ENCODE data around the gene FGD4.
"Not testable (repeated sequence)": the region's sequence is repeated elsewhere in the genome, so short reads cannot be mapped to it uniquely, and the experiment has no call there.

FGD4 gene

DNA sequence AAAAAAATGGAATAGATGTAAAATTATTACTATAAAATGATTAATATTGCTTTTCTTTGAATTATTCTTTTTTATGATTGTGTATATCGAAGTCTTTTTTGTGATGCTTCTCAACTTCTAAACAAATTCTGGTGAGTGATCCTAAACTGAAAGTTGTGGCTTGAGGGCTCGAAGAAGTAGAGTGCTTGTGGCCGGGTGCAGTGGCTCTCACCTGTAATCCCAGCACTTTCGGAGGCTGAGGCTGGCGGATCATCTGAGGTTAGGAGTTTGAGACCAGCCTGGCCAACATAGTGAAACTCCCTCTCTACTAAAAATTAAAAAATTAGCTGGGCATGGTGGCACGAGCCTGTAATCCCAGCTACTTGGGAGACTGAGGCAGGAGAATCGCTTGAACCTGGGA lies 112.6 kb downstream of the FGD4 start:
- not testable (repeated sequence) for H3K36me3 ChIP-seq (ENCODE audit: insufficient read depth, low read length); H3K4me3 ChIP-seq (ENCODE audit: low read length); H2AFZ ChIP-seq (ENCODE audit: low read depth, low read length); H3K4me1 ChIP-seq (ENCODE audit: insufficient read depth, low read length); H3K9me3 ChIP-seq (ENCODE audit: low read length); H3K27me3 ChIP-seq (ENCODE audit: insufficient read depth, low read length)

DNA sequence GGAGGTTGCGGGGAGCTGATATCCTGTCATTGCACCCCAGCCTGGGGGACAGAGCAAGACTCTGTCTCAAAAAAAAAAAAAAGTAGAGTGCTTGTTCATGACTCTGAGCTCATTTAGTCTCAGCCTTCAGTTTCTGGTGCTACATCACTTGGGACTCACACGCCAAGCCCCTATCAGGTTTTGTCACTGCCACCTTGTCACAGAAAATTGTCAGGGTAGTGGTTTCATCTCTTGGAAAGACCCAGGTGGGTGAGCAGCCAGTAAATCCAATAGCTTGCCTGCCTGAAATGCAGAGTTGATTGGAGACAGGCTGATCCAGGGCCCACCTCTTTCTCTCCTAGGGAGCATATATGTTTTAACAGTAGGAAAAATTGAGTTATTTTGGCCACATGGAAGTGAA lies 113.0 kb downstream of the FGD4 start:
- Histone ChIP-seq H3K4me1 (ENCODE audit: insufficient read depth, low read length) (peaks cover 9% of the 10 kb centered on the region), H3K4me3 (ENCODE audit: low read length) (no peak overlapping the region), H3K27me3 (ENCODE audit: insufficient read depth, low read length) (no peaks in the 10 kb centered on the region), H3K9me3 (ENCODE audit: low read length) (no peaks in the 10 kb centered on the region), H2AFZ (ENCODE audit: low read depth, low read length) (no peak overlapping the region), H3K36me3 (ENCODE audit: insufficient read depth, low read length) (no peaks in the 10 kb centered on the region)

DNA sequence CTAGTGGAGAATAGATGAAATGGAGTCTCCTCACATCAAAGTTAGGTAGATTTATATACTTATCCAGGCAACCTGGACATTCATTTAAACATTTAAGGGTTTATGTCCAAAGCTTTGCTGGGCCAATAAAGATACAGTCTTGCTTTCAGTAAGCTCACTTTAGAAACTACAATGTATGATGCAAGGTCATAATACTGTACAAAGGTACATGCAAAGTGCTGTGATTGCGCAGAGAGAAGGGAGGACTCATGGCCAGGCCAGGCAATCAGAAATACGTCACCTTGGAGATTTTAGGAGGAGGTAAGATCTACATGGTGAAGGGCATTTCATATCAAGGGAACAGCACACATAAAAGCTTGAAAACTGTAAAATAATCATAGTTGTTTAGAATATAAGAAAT lies 113.6 kb downstream of the FGD4 start:
- no peaks in the 10 kb centered on the region for H3K27me3 ChIP-seq (ENCODE audit: insufficient read depth, low read length)
- H3K4me1 ChIP-seq (ENCODE audit: insufficient read depth, low read length) = peaks cover 9% of the 10 kb centered on the region
- no peaks in the 10 kb centered on the region for H3K36me3 ChIP-seq (ENCODE audit: insufficient read depth, low read length)
- H3K9me3 ChIP-seq (ENCODE audit: low read length) = no peaks in the 10 kb centered on the region
- no peak overlapping the region for H3K4me3 ChIP-seq (ENCODE audit: low read length)
- H2AFZ ChIP-seq (ENCODE audit: low read depth, low read length) = no peak overlapping the region

GRCh38 chr12:32515137-32515873 lies 115.9 kb downstream of the FGD4 start:
- H2AFZ ChIP-seq (ENCODE audit: low read depth, low read length) = no peak overlapping the region
- peaks cover 9% of the 10 kb centered on the region for H3K4me1 ChIP-seq (ENCODE audit: insufficient read depth, low read length)
- H3K4me3 ChIP-seq (ENCODE audit: low read length) = no peak overlapping the region
- H3K36me3 ChIP-seq (ENCODE audit: insufficient read depth, low read length) = no peaks in the 10 kb centered on the region
- H3K27me3 ChIP-seq (ENCODE audit: insufficient read depth, low read length) = no peaks in the 10 kb centered on the region
- H3K9me3 ChIP-seq (ENCODE audit: low read length) = no peaks in the 10 kb centered on the region

DNA sequence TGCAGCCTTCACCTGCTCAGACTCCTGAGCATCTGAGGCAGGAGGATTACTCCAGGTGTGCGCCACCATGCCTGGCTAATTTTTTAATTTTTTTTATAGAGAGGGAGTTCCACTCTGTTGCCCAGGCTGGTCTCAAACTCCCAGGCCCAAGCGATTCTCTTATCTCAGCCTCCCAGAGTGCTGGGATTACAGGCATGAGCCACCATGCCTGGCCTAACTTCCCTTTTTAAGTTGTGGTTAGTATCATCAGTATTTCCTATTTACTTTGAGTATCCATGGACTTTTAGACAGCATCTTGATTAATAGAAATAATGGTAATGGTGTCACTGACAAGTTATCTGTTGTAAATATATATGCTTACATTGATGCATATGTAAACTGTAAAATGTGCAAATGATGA lies 116.9 kb downstream of the FGD4 start:
- H3K4me3 ChIP-seq (ENCODE audit: low read length) = no peak overlapping the region
- no peak overlapping the region for H2AFZ ChIP-seq (ENCODE audit: low read depth, low read length)
- peaks cover 9% of the 10 kb centered on the region for H3K4me1 ChIP-seq (ENCODE audit: insufficient read depth, low read length)
- no peaks in the 10 kb centered on the region for H3K9me3 ChIP-seq (ENCODE audit: low read length)
- H3K36me3 ChIP-seq (ENCODE audit: insufficient read depth, low read length) = no peaks in the 10 kb centered on the region
- H3K27me3 ChIP-seq (ENCODE audit: insufficient read depth, low read length) = no peaks in the 10 kb centered on the region

DNA sequence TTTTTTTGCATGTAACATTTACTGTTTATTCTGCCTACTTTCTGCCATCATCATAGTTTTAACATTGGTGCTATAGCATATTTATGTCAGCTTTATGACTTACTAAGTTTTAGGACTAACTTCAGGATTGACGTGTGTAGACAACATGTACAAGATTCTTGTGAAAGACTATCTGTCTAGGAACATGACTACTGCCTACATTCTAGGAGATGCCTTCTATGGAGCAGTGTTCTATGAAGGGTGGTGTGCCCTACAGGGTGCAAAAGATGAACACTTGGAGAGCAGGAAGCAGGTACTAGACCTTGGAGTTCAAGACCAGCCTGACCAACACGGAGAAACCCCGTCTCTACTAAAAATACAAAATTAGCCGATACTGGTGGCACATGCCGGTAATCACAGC lies 118.6 kb downstream of the FGD4 start:
- no peak overlapping the region for H2AFZ ChIP-seq (ENCODE audit: low read depth, low read length)
- H3K36me3 ChIP-seq (ENCODE audit: insufficient read depth, low read length) = no peaks in the 10 kb centered on the region
- peaks cover 9% of the 10 kb centered on the region for H3K4me1 ChIP-seq (ENCODE audit: insufficient read depth, low read length)
- no peaks in the 10 kb centered on the region for H3K9me3 ChIP-seq (ENCODE audit: low read length)
- no peaks in the 10 kb centered on the region for H3K27me3 ChIP-seq (ENCODE audit: insufficient read depth, low read length)
- no peak overlapping the region for H3K4me3 ChIP-seq (ENCODE audit: low read length)

DNA sequence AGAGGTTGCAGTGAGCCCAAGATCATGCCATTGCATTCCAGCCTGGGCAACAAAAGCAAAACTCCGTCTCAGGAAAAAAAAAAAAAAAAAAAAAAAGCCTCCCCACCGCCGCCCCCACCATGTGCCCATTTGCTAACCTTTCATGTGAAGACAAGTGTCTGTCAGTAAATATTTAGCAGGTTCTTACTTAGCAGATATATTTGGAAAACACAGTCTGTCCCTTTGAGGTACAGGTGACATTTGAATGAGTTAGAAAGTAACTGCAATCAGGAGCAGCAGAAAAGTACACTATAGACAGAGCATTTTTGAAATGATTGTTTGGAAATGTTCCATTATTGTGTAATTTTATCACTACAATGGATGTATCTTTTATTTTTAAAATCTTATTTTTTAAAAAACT lies 119.7 kb downstream of the FGD4 start:
- H3K4me3 ChIP-seq (ENCODE audit: low read length) = no peak overlapping the region
- H3K36me3 ChIP-seq (ENCODE audit: insufficient read depth, low read length) = peaks cover 1% of the 10 kb centered on the region
- no peaks in the 10 kb centered on the region for H3K9me3 ChIP-seq (ENCODE audit: low read length)
- H3K27me3 ChIP-seq (ENCODE audit: insufficient read depth, low read length) = no peaks in the 10 kb centered on the region
- peaks cover 9% of the 10 kb centered on the region for H3K4me1 ChIP-seq (ENCODE audit: insufficient read depth, low read length)
- no peak overlapping the region for H2AFZ ChIP-seq (ENCODE audit: low read depth, low read length)

- Histone ChIP-seq H3K27me3 (ENCODE audit: insufficient read depth, low read length) (no peaks in the 10 kb centered on the region), H3K9me3 (ENCODE audit: low read length) (no peaks in the 10 kb centered on the region), H2AFZ (ENCODE audit: low read depth, low read length) (no peak overlapping the region), H3K36me3 (ENCODE audit: insufficient read depth, low read length) (peaks cover 1% of the 10 kb centered on the region), H3K4me1 (ENCODE audit: insufficient read depth, low read length) (no peaks in the 10 kb centered on the region), H3K4me3 (ENCODE audit: low read length) (no peak overlapping the region)
Observed at GRCh38 chr12:32522331-32523221, 123.2 kb downstream of the FGD4 start.

DNA sequence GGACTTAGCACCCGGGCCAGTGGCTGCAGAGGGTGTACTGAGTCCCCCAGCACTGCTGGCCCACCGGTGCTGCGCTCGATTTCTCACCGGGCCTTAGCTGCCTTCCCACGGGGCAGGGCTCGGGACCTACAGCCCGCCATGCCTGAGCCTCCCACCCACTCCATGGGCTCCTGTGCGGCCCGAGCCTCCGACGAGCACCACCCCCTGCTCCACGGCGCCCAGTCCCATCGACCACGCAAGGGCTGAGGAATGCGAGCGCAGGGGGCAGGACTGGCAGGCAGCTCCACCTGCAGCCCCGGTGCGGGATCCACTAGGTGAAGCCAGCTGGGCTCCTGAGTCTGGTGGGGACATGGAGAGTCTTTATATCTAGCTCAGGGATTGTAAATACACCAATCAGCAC lies 126.4 kb downstream of the FGD4 start:
- H3K4me1 ChIP-seq (ENCODE audit: insufficient read depth, low read length); H3K36me3 ChIP-seq (ENCODE audit: insufficient read depth, low read length); H3K4me3 ChIP-seq (ENCODE audit: low read length); H2AFZ ChIP-seq (ENCODE audit: low read depth, low read length); H3K9me3 ChIP-seq (ENCODE audit: low read length); H3K27me3 ChIP-seq (ENCODE audit: insufficient read depth, low read length): not testable (repeated sequence)

DNA sequence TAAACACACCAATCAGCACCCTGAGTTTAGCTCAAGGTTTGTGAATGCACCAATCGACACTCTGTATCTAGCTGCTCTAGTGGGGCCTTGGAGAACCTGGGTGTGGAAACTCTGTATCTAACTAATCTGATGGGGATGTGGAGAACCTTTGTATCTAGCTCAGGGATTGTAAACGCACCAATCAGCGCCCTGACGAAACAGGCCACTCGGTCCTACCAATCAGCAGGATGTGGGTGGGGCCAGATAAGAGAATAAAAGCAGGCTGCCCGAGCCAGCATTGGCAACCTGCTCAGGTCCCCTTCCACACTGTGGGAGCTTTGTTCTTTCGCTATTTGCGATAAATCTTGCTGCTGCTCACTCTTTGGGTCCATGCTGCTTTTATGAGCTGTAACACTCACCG lies 127.0 kb downstream of the FGD4 start:
- H2AFZ ChIP-seq (ENCODE audit: low read depth, low read length); H3K9me3 ChIP-seq (ENCODE audit: low read length); H3K4me3 ChIP-seq (ENCODE audit: low read length); H3K27me3 ChIP-seq (ENCODE audit: insufficient read depth, low read length); H3K4me1 ChIP-seq (ENCODE audit: insufficient read depth, low read length); H3K36me3 ChIP-seq (ENCODE audit: insufficient read depth, low read length): not testable (repeated sequence)

DNA sequence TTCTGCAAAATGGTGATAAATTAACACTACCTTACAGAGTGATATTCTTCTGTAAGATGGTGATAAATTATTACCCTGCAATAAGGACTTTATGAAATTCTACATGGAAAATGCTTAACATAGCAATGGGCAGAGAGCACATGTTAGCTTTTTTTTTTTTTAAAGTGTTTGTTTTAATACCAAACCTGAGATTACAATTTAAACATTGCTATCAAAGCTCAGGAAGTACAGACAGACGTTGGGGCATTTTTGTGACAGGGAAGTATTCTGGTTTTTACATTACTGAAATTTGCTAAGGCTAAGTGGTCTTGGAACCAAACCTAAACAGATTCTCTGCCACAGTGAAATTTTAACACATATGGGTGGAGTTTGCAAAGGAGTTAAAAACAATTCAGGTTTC lies 133.1 kb downstream of the FGD4 start:
- H3K9me3 ChIP-seq (ENCODE audit: low read length) = no peaks in the 10 kb centered on the region
- peaks cover 24% of the 10 kb centered on the region for H3K4me1 ChIP-seq (ENCODE audit: insufficient read depth, low read length)
- H3K36me3 ChIP-seq (ENCODE audit: insufficient read depth, low read length) = no peaks in the 10 kb centered on the region
- H3K4me3 ChIP-seq (ENCODE audit: low read length) = no peak overlapping the region
- no peak overlapping the region for H2AFZ ChIP-seq (ENCODE audit: low read depth, low read length)
- H3K27me3 ChIP-seq (ENCODE audit: insufficient read depth, low read length) = no peaks in the 10 kb centered on the region

DNA sequence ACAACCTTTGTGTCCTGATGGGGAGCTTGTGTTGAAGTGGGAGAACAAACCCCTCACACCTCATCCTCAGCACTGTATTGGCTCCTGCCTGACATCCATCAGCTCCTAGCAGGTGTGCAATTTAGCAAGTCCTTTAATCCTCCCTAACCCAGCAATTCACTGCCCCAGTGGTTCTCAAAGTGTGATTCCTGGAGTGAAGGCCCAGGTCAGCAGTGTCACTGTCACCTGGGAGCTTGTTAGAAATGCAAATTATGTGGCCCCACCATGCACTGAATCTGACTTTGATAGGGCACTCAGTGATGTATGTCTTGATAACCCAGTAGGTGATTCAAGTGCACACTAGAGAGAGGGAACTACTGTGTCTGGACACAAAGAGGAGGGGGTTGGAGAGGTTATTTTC lies 133.6 kb downstream of the FGD4 start:
- Histone ChIP-seq H2AFZ (ENCODE audit: low read depth, low read length) (no peak overlapping the region), H3K9me3 (ENCODE audit: low read length) (no peaks in the 10 kb centered on the region)

DNA sequence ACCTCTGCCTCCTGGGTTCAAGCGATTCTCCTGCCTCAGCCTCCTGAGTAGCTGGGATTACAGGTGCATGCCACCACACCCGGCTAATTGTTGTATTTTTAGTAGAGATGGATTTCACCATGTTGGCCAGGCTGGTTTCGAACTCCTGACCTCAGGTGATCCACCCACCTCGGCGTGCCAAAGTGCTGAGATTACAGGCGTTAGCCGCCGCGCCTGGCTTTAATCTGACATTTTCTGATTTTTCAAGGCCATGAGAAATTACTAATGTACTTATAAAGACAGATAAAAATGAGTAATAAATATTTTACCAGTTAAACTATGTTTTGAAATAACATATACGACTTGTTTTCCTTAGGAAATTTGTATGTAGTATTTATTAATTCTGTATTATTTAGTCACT lies 134.1 kb downstream of the FGD4 start:
- H3K4me3 ChIP-seq (ENCODE audit: low read length); H3K9me3 ChIP-seq (ENCODE audit: low read length); H3K27me3 ChIP-seq (ENCODE audit: insufficient read depth, low read length); H2AFZ ChIP-seq (ENCODE audit: low read depth, low read length); H3K36me3 ChIP-seq (ENCODE audit: insufficient read depth, low read length): not testable (repeated sequence)
- H3K4me1 ChIP-seq (ENCODE audit: insufficient read depth, low read length) = peaks cover 24% of the 10 kb centered on the region

More for the DNA sequence above, 133.6 kb downstream of the FGD4 start:
- Histone ChIP-seq H3K27me3 (ENCODE audit: insufficient read depth, low read length) (no peaks in the 10 kb centered on the region), H3K4me3 (ENCODE audit: low read length) (no peak overlapping the region), H3K36me3 (ENCODE audit: insufficient read depth, low read length) (no peaks in the 10 kb centered on the region), H3K4me1 (ENCODE audit: insufficient read depth, low read length) (peaks cover 24% of the 10 kb centered on the region)

Measured in neuron (in vitro differentiated cells).